Smooth muscle cell (in vitro differentiated cells): ENCODE data around the gene FGFBP3. TPM values are rescaled to one million over a fixed set of nuclear protein-coding genes. Genes with fewer than 3 reads are reported as not detected.

Experiments
- polyA plus RNA-seq: library from polyadenylated mRNA; unstranded; fragments of >200 nt; fragmentation: Nextera tagmentation; extraction: Ambion mirVana; gene quantifications from 2 replicates; pipeline ENCODE4 v1.2.1, GENCODE V29; 2016
- small RNA-seq: library from RNA; depleted of rRNA; stranded (forward); fragments of <200 nt; gene quantifications from one replicate; pipeline ENCODE3, GENCODE V24; 2014
- total RNA-seq: library from RNA; depleted of rRNA; stranded (reverse); fragments of >200 nt; gene quantifications from 2 replicates; pipeline ENCODE4 v1.2.3, GENCODE V29; 2014

Gene FGFBP3
- total and polyA plus RNA-seq, 2 experiments from 2014 or later = 1.5 to 3.9 TPM

Small RNA genes lying within 50 kb of the gene (small RNA-seq; reads per million reads assigned to genes)
- not detected for gene AL359198.2

Other genes with a start within 250 kb of the FGFBP3 start
- 44.5 and 45.6 TPM in 2 replicates for gene TNKS2, start 111.1 kb downstream of the FGFBP3 start, total RNA-seq
- gene TNKS2, start 111.1 kb downstream of the FGFBP3 start, polyA plus RNA-seq = 12.1 and 16.2 TPM in 2 replicates
- gene BTAF1, start 14.3 kb upstream of the FGFBP3 start, total RNA-seq = 47.3 and 62.8 TPM in 2 replicates
- gene BTAF1, start 14.3 kb upstream of the FGFBP3 start, polyA plus RNA-seq = 13.2 and 19.4 TPM in 2 replicates